HG02642 (cell line): ENCODE measurements around the gene CACNA1S.

Experiments
- ATAC-seq: cut with Tn5 transposase; IDR thresholded peaks from one replicate; pipeline ENCODE4 v1.9.1; 2021; ENCODE audit warnings: mild to moderate bottlenecking; ENCODE audit not compliant: unreplicated experiment, poor library complexity

Gene CACNA1S

GRCh38 chr1:201068976-201069375, 43.2 kb downstream of the CACNA1S start:
- ATAC-seq = no peak

DNA sequence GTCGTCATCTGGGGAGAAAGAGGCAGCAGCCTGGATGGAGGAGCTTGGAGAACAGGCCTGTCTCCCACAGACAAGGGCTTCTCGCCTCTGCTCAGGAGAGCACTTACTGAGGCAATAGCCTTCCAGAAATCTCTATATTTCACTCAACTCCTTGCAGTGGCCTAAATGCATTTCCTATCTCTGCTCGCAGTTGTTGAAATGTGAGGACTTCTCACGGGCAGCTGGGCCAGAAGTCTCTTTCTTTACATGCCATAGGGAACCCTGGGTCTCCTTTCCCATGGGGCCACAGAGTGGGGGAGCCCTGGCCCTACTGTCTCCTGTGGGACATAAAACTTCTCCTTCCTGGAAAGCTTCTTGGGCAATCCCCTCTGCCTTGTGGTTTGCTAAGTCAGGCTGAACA, 45.2 kb downstream of the CACNA1S start:
- no peak for ATAC-seq

DNA sequence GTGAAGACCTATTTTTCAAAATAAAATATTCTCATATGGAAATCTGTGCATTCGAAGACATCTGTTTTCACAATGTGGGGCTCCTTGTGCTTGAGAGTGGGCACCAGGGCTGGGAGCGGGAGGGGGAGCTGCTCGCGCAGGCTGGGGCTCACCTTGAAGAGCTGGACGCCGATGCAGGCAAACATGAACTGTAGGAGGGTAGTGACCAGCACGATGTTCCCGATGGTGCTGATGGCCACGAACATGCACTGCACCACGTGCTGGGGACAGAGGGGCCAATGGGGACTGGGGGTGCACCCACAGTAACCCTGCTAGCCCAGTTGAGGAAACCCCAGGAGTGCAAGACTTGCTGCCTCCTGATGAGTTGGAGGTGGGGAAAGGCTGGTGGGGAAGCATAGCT, 46.5 kb downstream of the CACNA1S start:
- no peak for ATAC-seq

DNA sequence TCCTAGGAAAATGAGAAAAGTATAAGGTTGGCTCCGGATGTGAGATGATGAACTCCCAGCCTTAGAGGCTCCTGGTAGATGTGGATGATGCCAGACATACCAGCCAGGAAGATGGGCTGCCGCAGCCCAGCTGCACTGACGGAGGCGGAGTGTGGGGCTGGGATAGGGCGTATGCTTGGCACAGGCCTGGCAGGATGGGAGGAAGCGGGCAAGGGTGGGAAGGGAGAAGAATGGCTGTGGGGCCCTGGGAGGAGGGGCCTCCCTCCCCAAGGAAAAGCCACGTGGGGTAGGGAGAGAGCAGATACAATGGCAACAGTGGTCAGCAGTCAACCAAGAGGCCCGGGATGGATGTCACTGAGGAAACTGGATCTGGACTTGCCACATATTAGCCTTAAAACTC, 47.4 kb downstream of the CACNA1S start:
- ATAC-seq = no peak

DNA sequence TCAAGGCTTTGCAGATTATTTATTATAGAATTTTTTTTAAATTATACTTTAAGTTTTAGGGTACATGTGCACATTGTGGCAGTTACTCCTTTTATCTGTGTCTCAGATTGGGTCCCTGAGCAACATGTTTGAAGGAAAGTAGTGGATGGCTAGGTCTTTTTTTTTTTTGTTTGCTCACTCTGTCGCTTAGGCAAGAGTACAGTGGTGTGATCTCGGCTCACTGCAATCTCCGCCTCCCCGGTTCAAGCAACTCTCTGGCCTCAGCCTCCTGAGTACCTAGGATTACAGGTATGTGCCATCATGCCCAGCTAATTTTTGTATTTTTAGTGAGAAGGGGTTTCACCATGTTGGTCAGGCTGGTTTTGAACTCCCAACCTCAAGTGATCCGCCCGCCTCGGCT, 49.1 kb downstream of the CACNA1S start:
- no peak for ATAC-seq

DNA sequence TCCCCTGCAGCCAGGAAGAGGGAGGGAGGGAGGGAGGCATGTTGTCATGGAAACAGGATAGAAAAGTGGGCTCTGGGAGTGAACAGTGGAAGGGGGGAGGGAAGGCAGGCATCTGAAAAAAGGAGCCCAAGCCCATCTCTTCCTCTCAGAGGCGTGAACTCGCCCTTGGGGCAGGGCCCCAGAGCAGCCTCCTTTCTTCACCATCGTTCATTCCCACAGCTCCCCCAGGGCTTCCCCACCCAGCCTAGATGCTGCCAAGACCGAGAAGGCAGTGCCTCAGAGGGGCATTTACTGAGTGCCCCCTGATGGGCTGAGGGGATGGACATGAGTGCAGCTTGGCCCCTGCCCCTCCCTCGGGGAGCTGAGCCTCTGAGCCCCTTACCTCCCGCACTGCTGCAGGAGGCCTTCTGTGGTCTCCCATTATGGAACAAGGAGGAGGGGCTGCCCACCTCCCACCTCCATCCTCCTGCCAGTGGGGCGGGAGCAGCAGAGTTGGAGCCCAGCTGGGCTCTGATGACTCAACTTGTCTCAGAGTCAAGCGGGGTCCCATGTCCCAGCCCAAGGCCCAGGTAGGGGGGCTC, 49.6 kb downstream of the CACNA1S start:
- ATAC-seq = no peak

- no peak for ATAC-seq
Observed at GRCh38 chr1:201061886-201062285, 50.3 kb downstream of the CACNA1S start.

GRCh38 chr1:201061049-201061448, 51.2 kb downstream of the CACNA1S start:
- no peak for ATAC-seq

GRCh38 chr1:201060586-201060985, 51.6 kb downstream of the CACNA1S start:
- no peak for ATAC-seq

DNA sequence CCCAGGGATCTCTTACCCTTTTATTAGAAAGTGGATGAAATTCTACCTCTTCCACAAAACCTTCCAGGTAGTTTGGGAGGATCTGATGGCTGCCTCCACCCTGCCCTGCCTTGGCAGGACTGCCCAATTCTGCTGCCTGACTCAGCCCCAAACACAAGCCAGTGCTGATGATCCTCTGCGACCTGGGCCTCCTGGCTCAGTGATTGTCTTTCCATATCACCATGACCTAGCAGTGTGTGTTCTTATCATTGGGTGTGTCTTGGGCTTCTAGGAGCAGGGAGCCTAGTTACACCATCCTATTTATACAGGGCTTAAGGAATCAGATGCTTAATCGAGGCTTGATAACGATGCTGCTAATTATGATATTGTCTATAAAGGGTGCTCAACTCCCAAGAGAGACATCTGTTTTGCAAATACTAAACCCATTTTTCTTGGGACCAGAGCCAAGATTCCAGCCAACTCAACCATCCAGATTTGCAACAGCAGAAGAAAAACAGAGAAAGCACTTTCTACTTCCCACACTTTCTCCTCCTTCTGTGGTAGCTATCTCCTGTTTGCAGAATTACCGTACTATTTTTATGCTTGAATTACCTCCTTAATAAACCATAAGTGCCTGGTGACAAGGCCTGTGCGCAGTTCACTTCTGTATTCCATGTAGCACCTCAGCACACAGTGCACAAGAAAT, 52.2 kb downstream of the CACNA1S start:
- no peak for ATAC-seq

DNA sequence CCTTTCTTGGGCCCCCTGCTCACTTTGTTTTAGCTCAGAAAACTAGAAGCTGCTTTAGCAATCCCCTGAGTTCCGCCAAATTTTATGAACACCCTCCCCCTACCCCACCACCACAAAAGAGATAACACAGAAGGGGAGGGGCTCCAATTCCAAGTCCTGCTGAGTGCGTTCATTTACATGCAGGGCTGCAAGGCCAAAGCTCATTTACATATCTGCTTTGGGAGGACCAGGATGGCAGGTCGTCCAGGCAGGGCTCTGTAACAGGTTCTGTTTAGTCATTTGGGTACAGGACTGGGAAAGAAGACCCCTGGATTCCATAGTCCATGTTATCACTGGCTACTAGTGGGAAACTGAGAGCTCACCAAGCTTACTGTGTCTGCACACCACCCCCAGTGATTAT, 52.8 kb downstream of the CACNA1S start:
- ATAC-seq = no peak

- no peak for ATAC-seq
Observed at GRCh38 chr1:201054091-201054543, 58.1 kb downstream of the CACNA1S start.

GRCh38 chr1:201053155-201053860, 58.9 kb downstream of the CACNA1S start:
- ATAC-seq = no peak

DNA sequence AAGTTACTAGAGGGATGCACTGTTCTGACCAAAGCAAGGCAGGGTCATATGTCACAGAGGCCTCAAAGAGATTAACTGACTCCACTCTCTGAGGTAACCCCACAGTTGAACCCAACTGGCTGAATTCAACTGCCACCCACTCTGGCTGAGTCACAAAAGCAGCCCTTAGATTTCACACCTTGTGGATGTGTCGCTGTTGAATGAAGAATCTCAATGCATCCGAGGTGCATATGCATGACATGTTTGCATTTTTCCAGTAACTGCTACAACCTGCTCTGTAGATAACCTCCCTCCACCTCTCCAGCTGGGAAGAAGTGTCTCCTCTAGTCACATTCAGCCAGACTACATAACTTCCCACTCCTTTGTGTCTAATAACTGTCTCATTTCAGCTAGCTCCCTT, 60.8 kb downstream of the CACNA1S start:
- no peak for ATAC-seq

DNA sequence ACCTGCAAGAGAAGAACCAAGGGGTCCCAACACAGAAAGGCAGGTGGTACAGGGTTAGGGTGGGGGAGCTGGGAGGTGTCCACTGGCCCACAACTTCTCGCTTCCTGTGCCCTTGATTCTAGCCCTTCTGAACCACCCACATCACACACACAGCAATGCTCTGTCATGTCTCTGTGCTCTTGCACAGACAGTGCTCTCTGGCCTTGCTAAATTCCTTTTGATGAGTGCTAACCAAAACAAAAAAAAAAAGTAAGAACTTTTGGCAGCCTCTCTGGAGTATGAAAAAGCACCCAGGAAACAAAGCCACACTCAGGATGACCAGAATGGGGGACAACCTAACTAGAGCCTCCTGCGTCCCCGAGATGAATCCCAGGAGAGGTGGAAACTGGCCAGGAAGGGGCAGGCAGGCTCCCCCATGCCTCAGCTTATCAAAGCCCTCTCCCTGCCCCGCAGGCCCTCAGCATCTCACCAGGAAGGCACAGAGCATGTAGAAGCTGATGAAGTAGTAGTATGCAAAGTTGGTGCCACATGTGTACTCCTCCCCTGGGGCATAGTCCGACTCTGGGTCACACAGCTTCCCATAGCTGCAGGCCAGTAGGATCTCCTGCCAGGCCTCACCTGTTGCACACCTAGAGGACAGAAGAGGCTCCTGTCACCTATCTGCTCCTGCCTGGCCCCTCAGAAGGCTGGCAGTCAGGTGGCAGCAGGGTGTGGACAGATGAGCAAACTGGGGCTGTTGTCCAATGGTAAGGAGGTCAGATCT, 61.5 kb downstream of the CACNA1S start:
- ATAC-seq = no peak

GRCh38 chr1:201049248-201049831, 62.9 kb downstream of the CACNA1S start:
- ATAC-seq = no peak

DNA sequence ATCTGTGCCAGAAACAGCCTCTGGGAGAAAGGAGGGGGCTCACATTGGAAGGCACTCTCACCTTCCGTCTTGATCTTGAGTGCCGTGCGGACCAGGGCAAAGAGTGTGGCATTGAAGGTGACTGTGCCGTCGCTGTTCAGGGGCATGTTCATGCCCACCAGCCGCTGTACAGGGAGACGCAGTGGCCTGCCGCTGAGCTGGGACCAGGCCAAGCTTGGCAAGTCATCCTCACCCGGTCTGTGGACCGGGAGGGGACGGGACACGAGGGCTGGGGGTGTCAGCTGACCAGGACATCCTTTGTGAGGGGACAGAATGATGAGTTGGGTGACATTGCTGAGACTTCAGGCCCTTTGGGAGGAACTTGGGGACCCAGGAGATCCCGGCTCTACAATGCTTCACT, 63.7 kb downstream of the CACNA1S start:
- ATAC-seq = no peak

DNA sequence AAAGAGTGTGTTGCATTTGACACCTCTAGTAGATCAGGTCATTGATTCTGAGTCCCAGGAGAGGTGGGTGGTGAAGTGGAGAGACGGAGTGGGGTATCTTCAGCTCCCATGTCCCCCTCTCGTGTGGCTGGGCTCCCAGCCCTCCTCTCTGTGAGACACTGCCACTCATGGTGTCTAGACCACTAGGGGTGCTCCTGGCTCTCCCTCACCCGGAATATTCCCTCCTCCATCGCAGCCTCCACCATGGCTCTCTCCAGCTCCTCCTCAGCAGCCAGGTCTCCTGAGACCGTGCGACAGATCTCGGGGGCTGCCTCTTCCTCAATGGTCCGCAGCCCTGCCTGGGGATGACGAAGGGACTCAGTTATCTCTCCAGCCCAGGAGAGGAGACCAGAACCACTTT, 68.1 kb downstream of the CACNA1S start:
- ATAC-seq = no peak

GRCh38 chr1:201042779-201043461, 69.3 kb downstream of the CACNA1S start:
- peak; percentile 62 for ATAC-seq

- no peak for ATAC-seq
Observed at GRCh38 chr1:201041011-201041410, 71.2 kb downstream of the CACNA1S start.
